ENCODE results near the gene ZNF568.

Gene ZNF568
- 8.7 to 37.3 (median 25.6) reads per million in 9 experiments for total RNA-seq

DNA sequence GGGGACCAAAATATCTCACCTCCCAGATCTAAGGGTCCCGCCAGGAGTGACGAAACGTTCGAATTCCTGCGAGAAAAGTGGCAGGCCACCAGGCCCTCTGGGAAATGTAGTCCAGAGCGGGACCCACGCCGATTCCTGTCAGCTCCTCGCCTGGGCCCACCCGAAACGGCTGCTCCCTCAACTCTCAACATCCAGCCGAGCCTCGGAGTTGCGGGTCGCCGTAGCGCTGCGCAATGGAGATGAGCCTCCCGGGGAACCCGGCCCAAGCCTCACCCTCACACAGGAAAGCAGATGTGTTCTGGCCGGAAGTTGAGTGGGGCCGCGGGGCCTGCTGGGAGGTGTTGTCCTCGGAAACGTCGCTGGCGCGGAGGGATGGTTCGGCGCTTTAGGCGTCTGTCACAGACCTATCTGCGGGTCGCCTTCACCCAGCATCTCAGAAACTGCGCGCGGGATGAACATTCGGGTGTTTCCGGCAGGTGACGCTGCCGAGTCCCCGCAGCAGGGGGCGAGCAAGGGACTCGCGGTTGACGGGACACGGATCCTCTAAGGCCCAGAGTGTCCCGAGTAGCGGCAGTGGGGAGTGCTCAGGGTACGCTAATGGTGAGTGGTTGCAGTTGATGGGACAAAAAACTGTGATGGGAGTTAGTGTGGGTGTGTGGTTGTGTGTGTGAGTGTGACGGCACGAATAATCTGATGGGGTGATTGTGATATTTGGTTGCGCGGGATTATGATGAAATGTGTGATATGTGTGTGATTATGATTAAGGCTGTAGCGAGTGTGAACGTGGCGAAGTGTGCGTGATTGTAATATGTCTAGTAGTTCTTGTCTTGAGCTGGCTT lies at the start of gene ZNF568, which contains the start of gene ZNF829:
Gene ZNF568, plus strand, starts transcription at position 341 of the 839 bp plus-strand sequence. CDS start 6,439 bp downstream, outside the sequence.
Gene ZNF829, minus strand, starts transcription at position 300 of the 839 bp plus-strand sequence. CDS start 1,124 bp downstream, outside the sequence.
- peaks cover 14% of the 10 kb centered on the region for H3K36me3 Mint-ChIP-seq (ENCODE audit: insufficient read depth)
- peaks cover 21 to 34% of the 10 kb centered on the region in 2 donors for H3K4me1 Mint-ChIP-seq (ENCODE audit: low read depth in 2 of 2)
- peak; percentile 96 for ATAC-seq (replicated peaks)
- peak within 1 kb of the TSS; percentile 80 to 89 for H3K4me3 Mint-ChIP-seq
- H3K9me3 Mint-ChIP-seq = peaks cover 0 to 2% of the 10 kb centered on the region in 2 donors
- peak within 1 kb of the TSS; percentile 90 to 96 for H3K27ac Mint-ChIP-seq
- H3K27me3 Mint-ChIP-seq = no peaks in the 10 kb centered on the region
- DNase-seq = peak; percentile 91 to 92 (median 91)

DNA sequence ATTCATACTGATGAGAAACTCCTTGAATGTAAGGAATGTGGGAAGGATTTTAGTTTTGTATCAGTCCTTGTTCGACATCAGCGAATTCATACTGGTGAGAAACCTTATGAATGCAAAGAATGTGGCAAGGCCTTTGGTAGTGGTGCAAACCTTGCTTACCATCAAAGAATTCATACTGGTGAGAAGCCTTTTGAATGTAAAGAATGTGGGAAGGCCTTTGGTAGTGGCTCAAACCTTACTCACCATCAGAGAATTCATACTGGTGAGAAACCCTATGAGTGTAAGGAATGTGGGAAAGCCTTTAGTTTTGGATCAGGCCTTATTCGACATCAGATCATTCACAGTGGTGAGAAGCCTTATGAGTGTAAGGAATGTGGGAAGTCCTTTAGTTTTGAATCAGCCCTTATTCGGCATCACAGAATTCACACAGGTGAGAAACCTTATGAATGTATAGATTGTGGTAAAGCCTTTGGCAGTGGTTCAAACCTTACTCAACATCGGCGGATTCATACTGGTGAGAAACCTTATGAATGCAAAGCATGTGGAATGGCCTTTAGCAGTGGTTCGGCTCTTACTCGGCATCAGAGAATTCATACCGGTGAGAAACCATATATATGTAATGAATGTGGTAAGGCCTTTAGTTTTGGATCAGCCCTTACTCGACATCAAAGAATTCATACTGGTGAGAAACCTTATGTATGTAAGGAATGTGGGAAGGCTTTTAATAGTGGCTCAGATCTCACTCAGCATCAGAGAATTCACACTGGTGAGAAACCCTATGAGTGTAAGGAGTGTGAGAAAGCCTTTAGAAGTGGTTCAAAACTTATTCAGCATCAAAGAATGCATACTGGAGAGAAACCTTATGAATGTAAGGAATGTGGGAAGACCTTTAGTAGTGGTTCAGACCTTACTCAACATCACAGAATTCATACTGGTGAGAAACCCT lies 38.9 kb upstream of the ZNF568 start:
- no peak for ATAC-seq (replicated peaks)

DNA sequence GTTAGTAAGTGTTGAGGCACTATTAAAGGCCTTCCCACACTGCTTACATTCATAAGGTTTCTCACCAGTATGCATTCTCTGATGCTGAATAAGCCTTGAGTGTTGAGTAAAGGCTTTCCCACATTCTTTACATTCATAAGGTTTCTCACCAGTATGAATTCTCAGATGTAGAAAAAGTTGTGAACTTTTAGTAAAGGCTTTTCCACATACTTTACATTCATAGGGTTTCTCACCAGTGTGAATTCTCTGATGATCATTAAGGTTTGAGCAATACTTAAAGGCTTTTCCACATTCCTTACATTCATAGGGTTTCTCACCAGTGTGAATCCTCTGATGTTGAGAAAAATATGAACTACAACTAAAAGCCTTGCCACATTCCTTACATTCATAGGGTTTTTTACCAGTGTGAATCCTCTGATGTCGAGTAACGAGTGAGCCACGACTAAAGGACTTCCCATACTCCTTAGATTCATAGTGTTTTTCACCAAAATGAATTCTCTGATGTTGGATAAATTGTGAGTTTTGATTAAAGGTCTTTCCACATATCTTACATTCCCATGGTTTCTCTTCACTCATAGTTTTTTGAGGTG lies 24.3 kb upstream of the ZNF568 start:
- H3K27me3 Mint-ChIP-seq = no peaks in the 10 kb centered on the region
- DNase-seq (no peak), ATAC-seq (replicated peaks) (no peak)
- H3K27ac Mint-ChIP-seq = no peak overlapping the region
- peaks cover 26 to 43% of the 10 kb centered on the region in 2 donors for H3K9me3 Mint-ChIP-seq
- peaks cover 0 to 6% of the 10 kb centered on the region in 2 donors for H3K4me1 Mint-ChIP-seq (ENCODE audit: low read depth in 2 of 2)
- no peak overlapping the region for H3K4me3 Mint-ChIP-seq
- H3K36me3 Mint-ChIP-seq (ENCODE audit: insufficient read depth) = peaks cover 37% of the 10 kb centered on the region

More for the DNA sequence above, 38.9 kb upstream of the ZNF568 start:
- Mint-ChIP-seq H3K4me3 (no peak overlapping the region), H3K36me3 (ENCODE audit: insufficient read depth) (peaks cover 17% of the 10 kb centered on the region), H3K27me3 (no peaks in the 10 kb centered on the region), H3K27ac (no peak overlapping the region), H3K9me3 (peaks cover 16 to 26% of the 10 kb centered on the region in 2 donors), H3K4me1 (ENCODE audit: low read depth in 2 of 2) (no peaks in the 10 kb centered on the region)
- no peak for DNase-seq

DNA sequence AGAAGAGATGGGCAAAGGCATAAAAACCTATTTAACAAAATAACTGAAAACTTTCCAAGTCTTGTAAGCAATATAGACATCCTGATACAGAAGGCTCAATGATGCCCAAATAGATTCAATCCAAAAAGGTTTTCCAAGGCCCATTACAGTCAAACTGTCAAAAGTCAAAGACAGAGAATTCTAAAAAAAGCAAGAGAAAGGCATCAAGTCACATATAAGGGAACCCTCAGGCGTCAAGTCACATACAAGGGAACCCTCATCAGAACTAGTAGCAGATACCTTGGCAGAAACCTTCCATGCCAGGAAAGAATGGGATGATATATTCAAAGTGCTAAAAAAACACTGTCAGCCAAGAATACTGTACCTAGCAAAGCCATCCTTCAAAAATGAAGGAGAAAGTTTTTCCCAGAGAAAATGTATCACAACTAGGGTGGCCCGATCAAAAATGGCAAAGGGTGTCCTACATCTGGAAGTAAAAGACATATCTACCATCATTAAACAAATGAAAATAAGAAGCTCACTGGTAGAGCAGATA lies 21.2 kb upstream of the ZNF568 start:
- Mint-ChIP-seq H3K4me1 (ENCODE audit: low read depth in 2 of 2) (peaks cover 0 to 7% of the 10 kb centered on the region in 2 donors), H3K4me3 (no peak overlapping the region), H3K27me3 (no peaks in the 10 kb centered on the region), H3K27ac (no peak overlapping the region), H3K36me3 (ENCODE audit: insufficient read depth) (peaks cover 34% of the 10 kb centered on the region), H3K9me3 (peaks cover 23 to 53% of the 10 kb centered on the region in 2 donors)
- ATAC-seq (replicated peaks) (no peak), DNase-seq (no peak)

DNA sequence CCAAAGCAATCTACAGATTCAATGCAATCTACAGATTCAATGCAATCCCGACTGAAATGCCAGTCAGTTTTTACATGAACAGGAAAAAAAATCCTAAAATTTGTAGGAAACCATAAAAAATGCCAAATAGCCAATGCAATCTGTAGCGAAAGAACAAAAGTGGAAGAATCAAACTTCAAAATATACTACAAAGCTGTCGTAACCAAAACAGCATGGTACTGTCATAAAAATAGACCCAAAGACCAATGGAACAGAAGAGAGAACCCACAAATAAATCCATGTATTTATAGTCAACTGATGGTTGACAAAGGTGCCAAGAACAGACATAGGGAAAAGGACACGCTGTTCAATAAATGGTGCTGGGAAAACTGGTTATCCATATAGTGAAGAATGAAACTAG lies 17.7 kb upstream of the ZNF568 start:
- peaks cover 14 to 44% of the 10 kb centered on the region in 2 donors for H3K9me3 Mint-ChIP-seq
- H3K4me1 Mint-ChIP-seq (ENCODE audit: low read depth in 2 of 2) = peaks cover 0 to 7% of the 10 kb centered on the region in 2 donors
- peaks cover 30% of the 10 kb centered on the region for H3K36me3 Mint-ChIP-seq (ENCODE audit: insufficient read depth)
- DNase-seq (no peak), ATAC-seq (replicated peaks) (no peak)
- H3K27me3 Mint-ChIP-seq = no peaks in the 10 kb centered on the region
- no peak overlapping the region for H3K27ac Mint-ChIP-seq
- no peak overlapping the region for H3K4me3 Mint-ChIP-seq

DNA sequence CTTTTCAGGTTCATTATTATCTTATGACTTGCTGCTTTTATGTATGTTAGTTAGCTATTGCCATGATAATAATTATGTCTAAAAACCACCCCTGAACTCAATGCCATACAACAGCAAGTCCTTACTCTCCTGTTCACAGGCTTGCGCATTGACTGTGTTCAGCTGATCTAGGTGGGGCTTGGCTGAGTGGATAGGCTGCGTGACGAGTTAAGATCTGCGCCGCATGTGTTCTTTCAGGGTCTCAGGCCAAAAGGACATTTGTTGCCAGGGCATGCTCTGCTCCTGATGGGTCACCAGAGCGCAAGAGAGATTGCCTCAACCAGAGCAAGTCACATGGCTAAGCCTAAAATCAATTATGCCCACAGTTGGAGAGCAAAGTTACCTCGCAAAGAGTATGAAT lies 859 bp downstream of the ZNF568 start:
- Mint-ChIP-seq H3K9me3 (peaks cover 0 to 2% of the 10 kb centered on the region in 2 donors), H3K4me1 (ENCODE audit: low read depth in 2 of 2) (peaks cover 21 to 34% of the 10 kb centered on the region in 2 donors), H3K36me3 (ENCODE audit: insufficient read depth) (peaks cover 14% of the 10 kb centered on the region), H3K4me3 (peak overlapping the region; percentile 80 to 89), H3K27me3 (no peaks in the 10 kb centered on the region), H3K27ac (peak overlapping the region; percentile 90 to 96)
- no peak for ATAC-seq (replicated peaks)
- DNase-seq = no peak

DNA sequence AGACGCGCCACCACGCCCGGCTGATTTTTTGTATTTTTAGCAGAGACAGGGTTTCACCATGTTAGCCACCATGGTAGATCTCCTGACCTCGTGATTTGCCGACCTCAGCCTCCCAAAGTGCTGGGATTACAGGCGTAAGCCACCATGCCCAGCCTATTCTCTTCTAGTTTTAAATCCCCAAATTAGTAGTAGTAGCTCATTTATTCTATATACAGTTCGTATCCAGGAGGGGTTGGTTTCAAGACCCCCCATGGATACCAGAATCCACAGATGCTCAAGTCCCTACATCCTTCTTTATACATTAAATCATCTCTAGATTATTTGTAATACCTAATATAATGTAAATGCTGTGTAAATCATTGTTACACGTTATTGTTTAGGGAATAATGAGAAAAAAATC lies 2.0 kb downstream of the ZNF568 start:
- Mint-ChIP-seq H3K27ac (no peak overlapping the region), H3K36me3 (ENCODE audit: insufficient read depth) (peaks cover 18% of the 10 kb centered on the region), H3K4me3 (peak overlapping the region; percentile 80 to 89)

DNA sequence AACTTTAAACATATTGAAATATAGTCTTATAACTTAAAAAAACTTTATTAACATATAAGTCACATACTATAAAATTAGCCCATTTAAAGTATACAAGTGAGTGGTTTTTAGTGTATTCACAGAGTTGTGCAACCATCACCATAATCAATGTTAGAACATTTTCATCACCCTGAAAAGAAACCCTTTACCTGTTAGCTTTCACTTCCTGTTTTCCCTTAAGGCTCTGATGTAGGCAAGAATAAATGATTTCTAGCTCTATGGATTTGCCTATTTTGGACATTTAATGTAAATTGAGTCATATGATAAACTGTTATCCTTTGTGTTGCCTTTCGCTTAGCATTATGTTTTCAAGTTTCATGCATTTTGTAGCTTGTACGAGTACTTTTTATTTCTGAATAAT lies 15.6 kb downstream of the ZNF568 start:
- Mint-ChIP-seq H3K27me3 (no peaks in the 10 kb centered on the region), H3K36me3 (ENCODE audit: insufficient read depth) (peaks cover 22% of the 10 kb centered on the region), H3K9me3 (peaks cover 0 to 16% of the 10 kb centered on the region in 2 donors), H3K27ac (no peak overlapping the region), H3K4me1 (ENCODE audit: low read depth in 2 of 2) (peaks cover 0 to 7% of the 10 kb centered on the region in 2 donors), H3K4me3 (no peak overlapping the region)
- DNase-seq (no peak), ATAC-seq (replicated peaks) (no peak)

More for the DNA sequence above, 2.0 kb downstream of the ZNF568 start:
- Mint-ChIP-seq H3K27me3 (no peaks in the 10 kb centered on the region), H3K9me3 (peaks cover 0 to 2% of the 10 kb centered on the region in 2 donors), H3K4me1 (ENCODE audit: low read depth in 2 of 2) (peaks cover 21 to 34% of the 10 kb centered on the region in 2 donors)
- DNase-seq (no peak), ATAC-seq (replicated peaks) (no peak)

DNA sequence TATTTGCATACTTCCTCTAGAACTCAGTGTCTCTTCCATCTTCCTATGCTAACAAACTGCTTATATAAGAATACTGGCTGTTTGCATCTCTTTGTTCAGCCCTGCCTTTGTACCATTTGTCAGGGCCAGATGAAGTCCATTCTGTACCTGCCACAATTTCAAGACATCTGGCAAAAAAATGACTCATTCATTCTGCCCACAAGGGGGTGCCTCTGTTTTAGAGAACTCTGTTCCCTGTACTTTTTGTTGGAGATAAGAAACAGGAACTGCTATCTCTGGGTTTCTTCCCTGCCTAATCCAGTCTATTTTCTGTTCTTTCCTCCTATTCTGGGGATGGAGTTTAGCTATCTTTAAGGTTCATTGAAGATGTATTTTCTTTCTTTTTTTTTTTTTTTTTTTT lies 23.0 kb downstream of the ZNF568 start:
- ATAC-seq (replicated peaks) (no peak), DNase-seq (no peak)
- H3K4me1 Mint-ChIP-seq (ENCODE audit: low read depth in 2 of 2) = peaks cover 0 to 4% of the 10 kb centered on the region in 2 donors
- H3K36me3 Mint-ChIP-seq (ENCODE audit: insufficient read depth) = peaks cover 52% of the 10 kb centered on the region
- no peaks in the 10 kb centered on the region for H3K27me3 Mint-ChIP-seq
- H3K9me3 Mint-ChIP-seq = peaks cover 2 to 30% of the 10 kb centered on the region in 2 donors
- H3K4me3 Mint-ChIP-seq = no peak overlapping the region
- H3K27ac Mint-ChIP-seq = no peak overlapping the region

DNA sequence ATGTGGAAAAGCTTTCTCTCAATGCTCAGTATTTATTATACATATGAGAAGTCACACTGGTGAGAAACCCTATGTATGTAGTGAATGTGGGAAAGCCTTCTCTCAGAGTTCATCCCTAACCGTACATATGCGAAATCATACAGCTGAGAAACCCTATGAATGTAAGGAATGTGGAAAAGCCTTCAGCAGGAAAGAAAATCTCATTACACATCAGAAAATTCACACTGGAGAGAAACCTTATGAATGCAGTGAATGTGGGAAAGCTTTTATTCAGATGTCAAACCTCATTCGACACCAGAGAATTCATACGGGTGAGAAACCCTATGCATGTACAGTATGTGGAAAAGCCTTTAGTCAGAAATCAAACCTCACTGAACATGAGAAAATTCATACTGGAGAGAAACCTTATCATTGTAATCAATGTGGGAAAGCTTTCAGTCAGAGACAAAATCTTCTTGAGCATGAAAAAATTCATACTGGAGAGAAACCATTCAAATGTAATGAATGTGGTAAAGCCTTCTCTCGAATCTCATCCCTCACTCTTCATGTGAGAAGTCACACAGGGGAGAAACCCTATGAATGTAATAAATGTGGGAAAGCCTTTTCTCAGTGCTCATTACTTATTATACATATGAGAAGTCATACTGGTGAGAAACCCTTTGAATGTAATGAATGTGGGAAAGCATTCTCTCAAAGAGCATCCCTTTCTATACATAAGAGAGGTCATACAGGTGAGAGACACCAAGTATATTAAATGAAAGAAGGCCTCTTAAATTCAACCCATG lies 34.4 kb downstream of the ZNF568 start:
- peaks cover 10% of the 10 kb centered on the region for H3K36me3 Mint-ChIP-seq (ENCODE audit: insufficient read depth)
- H3K27me3 Mint-ChIP-seq = no peaks in the 10 kb centered on the region
- H3K4me1 Mint-ChIP-seq (ENCODE audit: low read depth in 2 of 2) = no peaks in the 10 kb centered on the region
- no peak for DNase-seq
- ATAC-seq (replicated peaks) = no peak
- H3K27ac Mint-ChIP-seq = no peak overlapping the region
- H3K4me3 Mint-ChIP-seq = no peak overlapping the region
- H3K9me3 Mint-ChIP-seq = peaks cover 9 to 23% of the 10 kb centered on the region in 2 donors

DNA sequence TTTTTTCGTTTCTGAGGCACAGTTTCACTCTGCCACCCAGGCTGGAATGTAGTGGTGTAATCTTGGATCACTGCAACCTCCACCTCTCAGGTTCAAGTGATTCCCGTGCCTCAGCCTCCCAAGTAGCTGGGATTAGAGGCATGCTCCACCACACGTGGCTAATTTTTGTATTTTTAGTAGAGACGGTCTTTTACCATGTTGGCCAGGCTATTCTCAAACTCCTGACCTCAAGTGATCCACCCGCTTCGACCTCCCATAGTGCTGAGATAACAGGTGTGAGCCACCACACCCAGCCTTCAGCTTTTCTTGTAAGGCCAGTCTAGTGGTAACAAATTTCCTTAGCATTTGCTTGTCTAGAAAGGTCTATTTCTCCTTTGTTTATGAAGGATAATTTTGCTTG lies 46.2 kb downstream of the ZNF568 start:
- ATAC-seq (replicated peaks) = no peak
- Mint-ChIP-seq H3K27me3 (no peaks in the 10 kb centered on the region), H3K27ac (no peak overlapping the region), H3K9me3 (peaks cover 9 to 12% of the 10 kb centered on the region in 2 donors), H3K4me3 (no peak overlapping the region), H3K36me3 (ENCODE audit: insufficient read depth) (no peaks in the 10 kb centered on the region), H3K4me1 (ENCODE audit: low read depth in 2 of 2) (no peaks in the 10 kb centered on the region)
- DNase-seq = no peak

DNA sequence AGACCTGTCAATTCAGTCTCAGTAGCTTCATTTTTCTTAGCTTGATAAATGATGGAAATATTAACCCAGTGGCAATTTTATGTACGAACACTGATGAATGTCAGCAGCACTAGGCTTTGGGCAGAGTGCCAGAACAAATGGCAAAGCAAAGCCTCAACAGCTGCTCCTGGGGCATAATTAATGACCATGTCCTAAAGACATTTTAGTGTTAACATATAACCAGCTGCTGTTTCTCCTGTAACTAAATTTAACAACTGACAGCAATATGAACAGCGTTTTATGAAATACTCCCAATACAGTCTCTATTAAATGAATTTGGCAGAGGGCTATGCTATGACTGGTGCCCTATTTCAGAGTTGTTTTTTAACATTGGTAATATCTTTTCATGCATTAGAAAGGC lies 47.1 kb downstream of the ZNF568 start:
- DNase-seq (no peak), ATAC-seq (replicated peaks) (no peak)
- Mint-ChIP-seq H3K4me3 (no peak overlapping the region), H3K27ac (no peak overlapping the region), H3K4me1 (ENCODE audit: low read depth in 2 of 2) (no peaks in the 10 kb centered on the region), H3K9me3 (peaks cover 7 to 12% of the 10 kb centered on the region in 2 donors), H3K27me3 (no peaks in the 10 kb centered on the region), H3K36me3 (ENCODE audit: insufficient read depth) (no peaks in the 10 kb centered on the region)

All from effector memory CD8-positive, alpha-beta T cell (primary cell).